ENCODE data around the gene CFAP299.

DNA sequence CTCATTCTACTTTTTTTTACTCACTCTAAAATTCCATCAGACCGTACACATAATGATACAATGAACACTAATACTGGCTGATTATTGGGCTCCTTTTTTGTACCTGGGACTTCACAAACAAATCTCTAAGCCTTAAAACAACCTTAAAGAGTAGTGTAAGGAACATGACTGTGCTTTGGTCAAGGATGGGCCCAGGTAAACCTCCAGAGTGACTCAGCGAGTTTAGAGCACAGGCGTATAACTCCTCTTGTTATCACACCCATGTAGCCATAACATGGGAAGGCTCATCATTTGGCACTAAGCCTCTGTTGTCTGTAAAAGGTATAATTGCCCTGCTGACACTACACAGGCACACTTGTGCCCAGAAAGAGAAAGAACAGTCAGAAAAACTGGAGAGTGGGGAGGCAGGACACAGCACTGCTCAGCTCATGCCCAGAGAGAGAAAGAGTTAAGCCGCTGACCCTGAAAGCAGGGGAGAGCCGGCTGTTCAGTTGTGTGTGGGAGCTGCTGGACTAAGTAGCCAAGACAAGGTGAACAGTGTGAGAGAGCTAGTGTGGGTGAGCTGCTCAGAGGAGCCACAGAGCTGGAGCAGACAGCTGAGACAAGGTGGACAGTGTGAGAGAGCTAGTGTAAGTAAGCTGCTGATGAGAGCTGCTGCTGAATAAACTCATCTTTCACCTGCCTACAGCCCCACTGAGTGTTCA lies 375.4 kb downstream of the CFAP299 start:
- TF ChIP-seq CEBPB (IDR thresholded peaks at IDR 0.05; ENCODE audit: low read depth, low read length), result no peak
- TF ChIP-seq, protein P1, sequence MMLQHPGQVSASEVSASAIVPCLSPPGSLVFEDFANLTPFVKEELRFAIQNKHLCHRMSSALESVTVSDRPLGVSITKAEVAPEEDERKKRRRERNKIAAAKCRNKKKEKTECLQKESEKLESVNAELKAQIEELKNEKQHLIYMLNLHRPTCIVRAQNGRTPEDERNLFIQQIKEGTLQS (IDR thresholded peaks at IDR 0.05; ENCODE audit: insufficient read depth, low read depth, low read length), result no peak
